Renal cortical epithelial cell (primary cell): Measurements from ENCODE around the gene ICA1L. TPM values are rescaled to one million over a fixed set of nuclear protein-coding genes. Genes with fewer than 3 reads are reported as not detected.

Experiments used
- DNase-seq: peaks from one replicate; pipeline ENCODE4 v3.0.0-alpha.2; 2011; ENCODE audit warnings: low read depth
- total RNA-seq: library from RNA; depleted of rRNA; stranded (reverse); fragments of >200 nt; gene quantifications from 2 replicates; pipeline ENCODE4 v1.2.3, GENCODE V29; 2014

Gene ICA1L
- total RNA-seq, 1 donor from 2014 or later = 6.5 TPM

DNA sequence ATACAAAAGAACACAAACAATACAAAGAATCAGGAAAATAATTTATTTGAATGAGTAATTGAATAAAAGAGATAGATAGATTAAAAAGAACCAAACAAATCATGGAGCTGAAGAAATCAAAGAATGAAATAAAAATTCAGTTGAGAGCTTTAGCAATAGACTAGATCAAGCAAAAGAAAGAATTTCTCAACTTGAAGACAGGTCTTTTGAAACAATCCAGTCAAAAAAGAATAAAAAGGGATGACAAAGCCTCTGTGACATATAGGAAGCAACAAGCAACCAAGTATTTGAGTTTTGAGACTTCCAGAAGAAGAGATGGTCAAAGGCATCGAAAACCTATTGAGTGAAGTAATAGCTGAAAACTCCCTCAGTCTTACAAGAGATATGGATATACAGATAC is 128.0 kb downstream of the ICA1L start:
- DNase-seq = no peak

GRCh38 chr2:202736826-202737225 is 134.7 kb downstream of the ICA1L start:
- no peak for DNase-seq

DNA sequence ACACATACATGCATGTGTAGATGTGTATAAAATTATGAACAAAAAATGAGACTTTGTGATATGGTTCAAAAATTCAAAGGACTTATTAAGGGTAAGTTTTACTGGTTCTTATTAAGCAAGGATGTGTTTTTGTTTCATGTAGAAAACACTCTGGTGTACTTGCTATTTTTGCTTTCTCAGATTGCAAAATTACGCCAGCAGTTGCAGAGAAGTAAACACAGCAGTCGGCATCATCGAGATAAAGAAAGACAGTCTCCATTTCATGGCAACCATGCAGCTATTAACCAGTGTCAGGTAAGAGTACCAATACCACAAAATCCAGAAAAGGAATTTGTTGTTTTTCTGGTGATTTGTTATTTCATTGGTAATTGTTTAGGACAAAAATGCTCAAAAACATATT is 145.5 kb downstream of the ICA1L start:
- DNase-seq = no peak

DNA sequence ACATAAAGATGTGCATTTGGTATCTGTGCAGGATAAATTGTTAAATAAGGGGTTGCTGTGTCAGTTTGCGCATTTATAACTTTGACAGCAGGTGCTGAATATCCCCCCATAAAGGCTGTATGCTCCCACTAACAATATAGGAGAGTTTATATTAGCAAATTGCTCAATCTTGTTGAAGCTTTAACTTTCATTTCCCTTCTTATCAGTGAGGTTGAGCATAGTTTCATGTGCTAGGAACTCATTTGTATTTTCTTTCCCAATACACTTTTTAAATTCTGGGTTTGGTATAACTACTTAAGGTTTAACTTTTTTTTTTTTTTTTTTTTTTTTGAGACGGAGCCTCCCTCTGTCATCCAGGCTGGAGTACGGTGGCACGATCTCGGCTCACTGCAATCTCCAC is 147.8 kb downstream of the ICA1L start:
- no peak for DNase-seq

Other genes starting within 250 kb of the ICA1L start
- gene FAM117B, start 236.8 kb downstream of the ICA1L start, total RNA-seq = 1.9 and 11.1 TPM in 2 replicates
- gene WDR12, start 39.9 kb upstream of the ICA1L start, total RNA-seq = 38.4 and 41.1 TPM in 2 replicates
- gene CARF, start 40.5 kb upstream of the ICA1L start, total RNA-seq = 3.3 and 9.2 TPM in 2 replicates
- gene NBEAL1, start 143.1 kb upstream of the ICA1L start, total RNA-seq = 55.0 and 108 TPM in 2 replicates